KMS-11 (cell line): Measurements from ENCODE around the gene PDK1.

Source experiments
- H2AFZ ChIP-seq: fragments of 200-600 bp; sonication (generic); 2 replicates; pipeline ENCODE4 v1.6.1; 2016; ENCODE audit warnings: antibody characterized with exemption, mixed run types, low read depth
- H3K27ac ChIP-seq: fragments of 200-600 bp; sonication (generic); 2 replicates; pipeline ENCODE4 v1.6.1; 2016; ENCODE audit warnings: mild to moderate bottlenecking, mixed run types
- H3K27me3 ChIP-seq: fragments of 200-600 bp; sonication (generic); 2 replicates; pipeline ENCODE4 v1.6.1; 2017; ENCODE audit warnings: mild to moderate bottlenecking, low read depth, mixed run types, moderate library complexity; ENCODE audit not compliant: insufficient read depth
- H3K36me3 ChIP-seq: fragments of 200-600 bp; sonication (generic); 2 replicates; pipeline ENCODE4 v1.6.1; 2017; ENCODE audit warnings: mild to moderate bottlenecking, mixed run types; ENCODE audit not compliant: insufficient read depth
- H3K4me1 ChIP-seq: fragments of 200-600 bp; sonication (generic); 2 replicates; pipeline ENCODE4 v1.6.1; 2016; ENCODE audit warnings: mild to moderate bottlenecking, low read depth, mixed run types; ENCODE audit not compliant: poor library complexity, severe bottlenecking
- H3K4me2 ChIP-seq: fragments of 200-600 bp; sonication (generic); 2 replicates; pipeline ENCODE4 v1.7.0; 2016; ENCODE audit warnings: mild to moderate bottlenecking, mixed run types
- H3K4me3 ChIP-seq: fragments of 200-600 bp; sonication (generic); IDR thresholded peaks from 2 replicates; pipeline ENCODE4 v1.6.1; 2017; ENCODE audit warnings: low read depth, low read length, mixed read lengths; ENCODE audit not compliant: insufficient read depth
- H3K79me2 ChIP-seq: fragments of 200-600 bp; sonication (generic); 2 replicates; pipeline ENCODE4 v1.6.1; 2016; ENCODE audit warnings: low read depth, mixed run types; ENCODE audit not compliant: insufficient read depth
- H3K9ac ChIP-seq: fragments of 200-600 bp; sonication (generic); 2 replicates; pipeline ENCODE4 v1.6.1; 2016; ENCODE audit warnings: mild to moderate bottlenecking, mixed run types
- H4K20me1 ChIP-seq: fragments of 200-600 bp; sonication (generic); 2 replicates; pipeline ENCODE4 v1.6.1; 2016; ENCODE audit warnings: mild to moderate bottlenecking, mixed run types; ENCODE audit not compliant: insufficient read depth
- TF ChIP-seq, protein P1 (sequence below): fragments of 200-600 bp; sonication (generic); conservative IDR thresholded peaks from 2 replicates; pipeline ENCODE4 v1.6.1; 2017; ENCODE audit warnings: low read depth, mild to moderate bottlenecking, antibody characterized with exemption, low read length, moderate library complexity, mixed read lengths

PDK1 gene

DNA sequence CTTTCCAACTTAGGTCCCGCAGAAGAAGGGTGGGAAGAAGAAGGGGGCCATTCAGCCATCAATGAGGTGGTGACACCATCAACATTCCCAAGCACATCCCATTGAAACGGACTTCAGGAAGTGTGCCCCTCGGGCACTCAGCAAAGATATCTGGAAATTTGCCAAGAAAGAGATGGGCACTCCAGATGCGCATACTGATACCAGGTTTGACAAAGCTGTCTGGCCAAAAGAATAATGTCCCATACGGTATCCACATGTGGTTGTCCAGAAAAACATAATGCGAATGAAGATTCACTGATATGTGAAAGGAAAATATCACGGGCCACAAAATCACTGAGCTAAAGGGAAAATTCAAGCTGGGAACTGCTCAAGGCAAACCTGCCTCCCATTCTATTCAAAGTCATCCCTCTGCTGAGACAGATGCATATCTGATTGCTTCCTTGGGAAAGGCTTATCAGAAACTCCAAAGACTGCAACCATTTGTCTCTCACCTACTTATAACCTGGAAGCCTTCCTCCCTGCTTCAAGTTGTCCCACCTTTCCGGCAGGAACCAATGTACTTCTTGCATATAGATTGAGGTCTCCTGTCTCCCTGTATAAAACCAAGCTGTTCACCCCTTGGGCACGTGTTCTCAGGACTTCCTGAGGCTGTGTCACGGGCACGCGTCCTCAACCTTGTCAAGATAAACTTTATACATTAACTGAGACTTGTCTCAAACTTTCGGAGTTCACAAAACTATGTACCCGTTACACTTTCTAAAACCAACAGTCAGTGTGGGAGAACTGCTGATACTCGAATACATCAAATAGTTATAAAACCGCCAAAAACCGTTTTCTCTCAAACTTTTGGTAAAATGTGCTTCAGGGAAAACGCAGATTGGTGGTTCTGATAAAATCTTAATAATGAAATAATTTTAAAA lies 1.3 kb upstream of the PDK1 start:
- peak overlapping the region; percentile 91 for H2AFZ ChIP-seq
- H4K20me1 ChIP-seq = no peaks in the 10 kb centered on the region
- peak overlapping the region; percentile 58 for H3K4me3 ChIP-seq
- peaks cover 34% of the 10 kb centered on the region for H3K79me2 ChIP-seq
- no peaks in the 10 kb centered on the region for H3K36me3 ChIP-seq
- no peak overlapping the region for H3K27ac ChIP-seq
- H3K9ac ChIP-seq = peak overlapping the region; percentile 81; the same call in 1 of the 2 replicates
- H3K27me3 ChIP-seq = no peaks in the 10 kb centered on the region
- TF ChIP-seq, protein P1, sequence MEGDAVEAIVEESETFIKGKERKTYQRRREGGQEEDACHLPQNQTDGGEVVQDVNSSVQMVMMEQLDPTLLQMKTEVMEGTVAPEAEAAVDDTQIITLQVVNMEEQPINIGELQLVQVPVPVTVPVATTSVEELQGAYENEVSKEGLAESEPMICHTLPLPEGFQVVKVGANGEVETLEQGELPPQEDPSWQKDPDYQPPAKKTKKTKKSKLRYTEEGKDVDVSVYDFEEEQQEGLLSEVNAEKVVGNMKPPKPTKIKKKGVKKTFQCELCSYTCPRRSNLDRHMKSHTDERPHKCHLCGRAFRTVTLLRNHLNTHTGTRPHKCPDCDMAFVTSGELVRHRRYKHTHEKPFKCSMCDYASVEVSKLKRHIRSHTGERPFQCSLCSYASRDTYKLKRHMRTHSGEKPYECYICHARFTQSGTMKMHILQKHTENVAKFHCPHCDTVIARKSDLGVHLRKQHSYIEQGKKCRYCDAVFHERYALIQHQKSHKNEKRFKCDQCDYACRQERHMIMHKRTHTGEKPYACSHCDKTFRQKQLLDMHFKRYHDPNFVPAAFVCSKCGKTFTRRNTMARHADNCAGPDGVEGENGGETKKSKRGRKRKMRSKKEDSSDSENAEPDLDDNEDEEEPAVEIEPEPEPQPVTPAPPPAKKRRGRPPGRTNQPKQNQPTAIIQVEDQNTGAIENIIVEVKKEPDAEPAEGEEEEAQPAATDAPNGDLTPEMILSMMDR = no peak
- peak overlapping the region; percentile 57 for H3K4me2 ChIP-seq
- peaks cover 32% of the 10 kb centered on the region for H3K4me1 ChIP-seq

DNA sequence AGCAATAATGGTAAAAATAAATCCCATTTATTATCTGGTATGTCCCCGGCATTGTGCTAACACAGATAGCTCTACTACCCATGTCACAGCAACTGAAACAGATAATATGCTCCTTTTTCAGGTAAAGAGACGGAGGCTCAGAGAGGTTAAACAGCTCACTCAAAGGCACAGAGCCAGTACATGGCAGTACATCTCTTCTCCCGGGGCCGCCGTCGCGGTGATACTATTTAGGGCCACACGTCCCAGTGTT lies 693 bp upstream of the PDK1 start:
- H3K27me3 ChIP-seq = no peaks in the 10 kb centered on the region
- H2AFZ ChIP-seq = peak overlapping the region; percentile 91
- no peaks in the 10 kb centered on the region for H3K36me3 ChIP-seq
- H3K4me2 ChIP-seq = peak overlapping the region; percentile 57
- peaks cover 36% of the 10 kb centered on the region for H3K4me1 ChIP-seq
- H3K9ac ChIP-seq = peak overlapping the region; percentile 81
- no peaks in the 10 kb centered on the region for H4K20me1 ChIP-seq
- peak overlapping the region; percentile 60 for H3K27ac ChIP-seq
- TF ChIP-seq, protein P1 = no peak
- peaks cover 38% of the 10 kb centered on the region for H3K79me2 ChIP-seq
- H3K4me3 ChIP-seq = peak overlapping the region; percentile 58

- Histone ChIP-seq H3K36me3 (peaks cover 5% of the 10 kb centered on the region; the same call in 1 of the 2 replicates), H3K79me2 (peaks cover 50% of the 10 kb centered on the region), H2AFZ (peak overlapping the region; percentile 73)
Measured at GRCh38 chr2:172556284-172557033, 569 bp downstream of the PDK1 start.

DNA sequence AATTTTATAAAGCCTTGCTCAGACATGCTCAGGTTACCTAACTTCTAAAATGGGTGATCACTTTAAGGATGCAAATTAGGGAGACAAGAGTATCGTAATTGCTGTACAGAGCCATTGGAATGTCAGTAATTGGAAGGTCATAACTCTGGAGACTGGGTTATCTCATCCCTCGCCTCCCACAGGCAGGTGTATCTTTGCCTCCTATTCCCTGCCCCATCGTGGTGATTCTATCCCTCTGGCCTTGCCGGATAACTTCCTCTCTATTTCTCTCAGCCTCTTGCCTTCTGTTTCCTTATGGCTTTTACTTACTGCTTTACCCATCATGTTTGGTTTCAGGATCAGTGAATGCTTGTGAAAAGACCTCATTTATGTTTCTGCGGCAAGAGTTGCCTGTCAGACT lies 2.5 kb downstream of the PDK1 start:
- Histone ChIP-seq H3K79me2 (peaks cover 58% of the 10 kb centered on the region), H4K20me1 (no peaks in the 10 kb centered on the region), H3K4me1 (peaks cover 63% of the 10 kb centered on the region), H2AFZ (no peak overlapping the region), H3K4me2 (peak overlapping the region; percentile 98; the same call in 1 of the 2 replicates), H3K27me3 (no peaks in the 10 kb centered on the region), H3K36me3 (peaks cover 12% of the 10 kb centered on the region; the same call in 1 of the 2 replicates), H3K9ac (no peak overlapping the region), H3K4me3 (no peak overlapping the region), H3K27ac (no peak overlapping the region)
- TF ChIP-seq, protein P1 = no peak

More at GRCh38 chr2:172556284-172557033, 569 bp downstream of the PDK1 start:
- H3K27ac ChIP-seq = peak overlapping the region; percentile 81
- H3K9ac ChIP-seq = peak overlapping the region; percentile 81
- TF ChIP-seq, protein P1 = no peak
- no peaks in the 10 kb centered on the region for H4K20me1 ChIP-seq
- H3K4me2 ChIP-seq = peak overlapping the region; percentile 98
- H3K4me3 ChIP-seq = peak overlapping the region; percentile 90
- no peaks in the 10 kb centered on the region for H3K27me3 ChIP-seq
- peaks cover 49% of the 10 kb centered on the region for H3K4me1 ChIP-seq
